Progenitor cell of endocrine pancreas (in vitro differentiated cells): ENCODE data around the gene GALR2. TPM values are rescaled to one million over a fixed set of nuclear protein-coding genes. Genes with fewer than 3 reads are reported as not detected.

Experiments
- DNase-seq: peaks from one replicate; pipeline ENCODE4 v3.0.0; 2021; ENCODE audit warnings: low spot score; ENCODE audit not compliant: unreplicated experiment
- H3K27ac Mint-ChIP-seq: 2 replicates; pipeline ENCODE4 v1.8.0; 2021; ENCODE audit warnings: mild to moderate bottlenecking, moderate library complexity, mixed read lengths
- H3K27me3 Mint-ChIP-seq: 2 replicates; pipeline ENCODE4 v1.8.0; 2021; ENCODE audit warnings: mixed read lengths
- H3K36me3 Mint-ChIP-seq: 2 replicates; pipeline ENCODE4 v1.8.0; 2022; ENCODE audit warnings: mixed read lengths; ENCODE audit not compliant: insufficient read depth
- H3K4me1 Mint-ChIP-seq: 2 replicates; pipeline ENCODE4 v1.8.0; 2021; ENCODE audit warnings: low read depth, mixed read lengths
- H3K4me3 Mint-ChIP-seq: 2 replicates; pipeline ENCODE4 v1.8.0; 2021; ENCODE audit warnings: low read depth, mild to moderate bottlenecking, moderate library complexity, mixed read lengths
- H3K9me3 Mint-ChIP-seq: 2 replicates; pipeline ENCODE4 v1.8.0; 2021; ENCODE audit warnings: low read depth, mixed read lengths
- CTCF ChIP-seq: fragments of 200-600 bp; sonication (generic); IDR thresholded peaks from one replicate; pipeline ENCODE4 v1.5.0; 2021; ENCODE audit warnings: antibody characterized with exemption, mild to moderate bottlenecking; ENCODE audit not compliant: unreplicated experiment
- total RNA-seq: library from RNA; stranded (reverse); gene quantifications from 2 replicates; pipeline ENCODE4 v1.2.1, GENCODE V29; 2021

GALR2 gene
- total RNA-seq, 1 donor from 2014 or later, result 1.0 TPM

DNA sequence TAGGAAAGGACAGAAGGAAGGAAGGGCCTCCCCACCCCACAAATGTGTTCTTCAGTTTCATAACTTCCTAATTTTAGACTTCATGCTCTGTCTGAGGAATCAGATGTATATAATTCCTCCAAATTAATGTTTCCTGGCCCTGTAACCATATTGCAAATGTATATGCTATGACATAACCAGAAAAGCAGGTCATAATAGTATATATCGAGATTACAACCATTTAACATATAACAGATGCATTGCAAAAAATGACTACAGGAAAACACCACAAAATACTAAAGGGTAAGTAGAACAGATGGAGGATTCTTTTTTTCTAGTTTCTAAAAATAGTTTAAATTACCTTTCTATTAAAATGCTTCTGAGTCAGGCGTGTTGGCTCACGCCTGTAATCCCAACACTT, 32.1 kb downstream of the GALR2 start:
- Mint-ChIP-seq H3K36me3 (no peaks in the 10 kb centered on the region), H3K4me1 (peaks cover 22% of the 10 kb centered on the region), H3K4me3 (no peak overlapping the region), H3K27me3 (no peaks in the 10 kb centered on the region), H3K9me3 (no peaks in the 10 kb centered on the region), H3K27ac (peak overlapping the region; percentile 96)
- TF ChIP-seq CTCF, result no peak
- no peak for DNase-seq

DNA sequence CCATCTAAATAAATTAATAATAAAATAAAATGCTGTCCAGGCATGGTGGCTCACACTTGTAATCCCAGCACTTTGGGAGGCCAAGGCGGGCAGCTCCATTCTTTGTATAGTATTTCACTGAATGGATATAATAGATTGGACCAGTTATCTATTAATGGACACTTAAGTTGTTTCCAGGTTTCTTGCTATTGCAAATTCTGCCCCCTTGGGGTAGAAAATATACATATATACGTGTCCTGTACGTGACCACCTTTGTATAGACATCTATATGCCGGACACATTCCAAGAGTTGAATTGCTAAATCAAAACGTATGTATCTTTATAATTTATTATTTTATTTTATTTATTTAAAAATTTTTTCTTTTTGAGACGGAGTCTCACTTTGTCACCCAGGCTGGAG, 32.9 kb downstream of the GALR2 start:
- no peak for DNase-seq
- Mint-ChIP-seq H3K36me3 (no peaks in the 10 kb centered on the region), H3K27me3 (no peaks in the 10 kb centered on the region), H3K4me1 (peaks cover 22% of the 10 kb centered on the region), H3K9me3 (no peaks in the 10 kb centered on the region), H3K4me3 (no peak overlapping the region), H3K27ac (no peak overlapping the region)
- peak; percentile 36 for TF ChIP-seq CTCF

- H3K27me3 Mint-ChIP-seq, result no peaks in the 10 kb centered on the region
- DNase-seq, result no peak
- no peaks in the 10 kb centered on the region for H3K36me3 Mint-ChIP-seq
Observed at GRCh38 chr17:76111956-76112355, 37.4 kb downstream of the GALR2 start.

DNA sequence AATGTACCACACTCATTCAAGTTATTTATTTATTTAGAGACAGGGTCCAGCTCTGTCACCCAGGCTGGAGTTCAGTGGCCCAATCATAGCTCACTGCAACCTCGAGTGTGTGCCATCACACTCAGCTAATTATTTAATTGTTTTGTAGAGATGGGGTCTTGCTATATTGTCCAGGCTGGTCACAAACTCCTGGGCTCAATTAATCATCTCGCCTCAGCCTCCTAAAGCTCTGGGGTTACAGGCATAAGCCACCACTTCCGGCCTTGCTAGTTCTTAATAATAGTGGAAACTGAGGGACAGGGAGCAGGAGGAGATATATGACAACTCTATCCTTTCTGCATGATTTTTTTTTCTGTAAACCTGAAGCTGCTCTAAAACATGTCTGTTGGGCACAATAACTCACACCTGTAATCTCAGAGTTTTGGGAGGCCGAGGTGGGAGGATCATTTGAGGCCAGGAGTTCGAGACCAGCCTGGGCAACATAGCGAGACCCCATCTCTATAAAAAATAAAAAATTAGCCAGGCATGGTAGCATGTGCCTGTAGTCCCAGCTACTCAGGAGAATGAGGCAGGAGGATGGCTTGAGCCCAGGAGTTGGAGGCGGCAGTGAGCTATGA, 40.7 kb downstream of the GALR2 start:
- H3K36me3 Mint-ChIP-seq, result no peaks in the 10 kb centered on the region
- no peaks in the 10 kb centered on the region for H3K9me3 Mint-ChIP-seq
- no peak for TF ChIP-seq CTCF
- H3K4me3 Mint-ChIP-seq, result no peak overlapping the region
- peaks cover 5% of the 10 kb centered on the region for H3K27me3 Mint-ChIP-seq
- peaks cover 6% of the 10 kb centered on the region for H3K4me1 Mint-ChIP-seq
- DNase-seq, result no peak
- H3K27ac Mint-ChIP-seq, result no peak overlapping the region

More at GRCh38 chr17:76111956-76112355, 37.4 kb downstream of the GALR2 start:
- Mint-ChIP-seq H3K27ac (no peak overlapping the region), H3K4me1 (no peaks in the 10 kb centered on the region), H3K9me3 (no peaks in the 10 kb centered on the region), H3K4me3 (no peak overlapping the region)
- no peak for TF ChIP-seq CTCF

DNA sequence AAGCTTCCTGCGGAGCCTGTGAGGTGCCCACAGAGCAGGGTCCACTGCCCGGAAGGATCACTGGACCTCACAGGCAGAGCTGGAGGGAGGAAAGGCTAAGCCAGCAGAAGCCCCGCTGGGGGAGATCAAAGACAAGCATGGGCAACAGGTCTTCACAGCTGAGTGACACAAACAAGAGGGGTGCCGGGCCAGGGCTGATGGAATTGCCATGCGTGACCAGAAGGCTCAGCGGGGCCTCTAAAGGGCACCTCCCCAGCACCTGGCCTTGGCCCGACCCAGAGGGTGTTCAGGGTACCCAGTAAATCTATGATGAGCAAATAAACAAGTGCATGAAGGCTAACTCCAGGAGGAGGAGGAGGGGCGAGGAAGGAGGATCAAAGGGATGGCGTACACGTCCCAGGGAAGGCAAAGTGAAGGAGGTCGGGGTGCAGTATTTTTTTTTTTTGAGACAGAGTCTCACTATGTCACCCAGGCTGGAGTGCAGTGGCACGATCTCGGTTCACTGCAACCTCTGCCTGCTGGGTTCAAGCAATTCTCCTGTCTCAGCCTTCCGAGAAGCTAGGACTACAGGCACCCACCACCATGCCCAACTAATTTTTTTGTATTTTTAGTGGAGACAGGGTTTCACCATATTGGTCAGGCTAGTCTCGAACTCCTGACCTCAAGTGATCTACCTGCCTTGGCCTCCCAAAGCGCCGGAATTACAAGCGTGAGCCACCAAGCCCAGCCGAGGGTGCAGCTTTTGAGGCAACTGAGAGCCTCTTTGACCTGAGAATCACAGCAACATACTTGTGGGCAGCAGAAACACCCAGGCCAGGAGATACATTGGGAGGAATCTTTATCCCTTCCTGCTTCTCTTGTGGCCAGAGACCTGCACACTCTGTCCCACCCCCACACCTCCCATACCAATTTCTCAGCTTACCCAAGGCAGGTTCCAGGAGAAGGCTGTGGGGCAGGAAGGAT, 45.1 kb downstream of the GALR2 start:
- Mint-ChIP-seq H3K27ac (no peak overlapping the region), H3K4me1 (peaks cover 10% of the 10 kb centered on the region), H3K27me3 (peaks cover 5% of the 10 kb centered on the region), H3K36me3 (no peaks in the 10 kb centered on the region), H3K9me3 (no peaks in the 10 kb centered on the region), H3K4me3 (no peak overlapping the region)
- no peak for DNase-seq
- no peak for TF ChIP-seq CTCF
